ENCODE measurements around the gene GAS2L1. TPM values are rescaled to one million over a fixed set of nuclear protein-coding genes. Genes with fewer than 3 reads are reported as not detected.

Gene GAS2L1
- total RNA-seq, result 11.0 and 12.3 TPM in 2 replicates

DNA sequence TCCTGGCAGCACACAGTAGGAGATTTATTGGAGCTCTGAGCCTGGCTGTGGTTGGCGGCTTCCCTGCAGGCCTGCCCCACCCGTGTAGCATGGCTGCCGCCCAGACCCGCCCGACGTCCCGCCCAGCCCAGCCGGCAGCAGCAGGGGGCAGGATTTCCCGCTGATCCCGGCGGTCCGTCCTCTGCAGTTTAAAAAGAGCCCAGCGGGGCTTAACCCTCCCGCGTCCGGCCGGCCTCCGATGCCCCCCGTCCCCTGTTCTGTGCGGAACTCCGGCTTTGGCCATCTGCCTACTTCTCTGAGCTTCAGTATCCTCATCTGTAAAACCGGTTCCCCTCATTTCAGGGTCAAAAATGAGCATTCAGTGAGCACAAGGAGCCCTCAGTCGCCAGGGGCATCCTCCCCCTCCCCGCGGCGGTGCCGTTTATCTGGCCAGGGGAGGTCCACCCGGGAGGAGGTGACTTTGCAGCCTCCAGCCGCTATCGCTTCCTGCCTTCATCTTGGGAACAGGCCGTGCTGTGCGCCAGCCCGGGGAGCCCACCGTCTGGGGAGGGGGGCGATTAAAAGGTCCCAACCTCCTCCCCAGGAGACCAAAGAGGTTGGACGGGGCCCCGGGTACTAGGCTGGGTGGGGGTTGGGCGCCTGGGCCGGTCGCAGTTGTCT lies at the start of gene GAS2L1:
Gene GAS2L1, plus strand, starts transcription at position 476 of the 660 bp plus-strand sequence. CDS start 1,456 bp downstream, outside the sequence.

DNA sequence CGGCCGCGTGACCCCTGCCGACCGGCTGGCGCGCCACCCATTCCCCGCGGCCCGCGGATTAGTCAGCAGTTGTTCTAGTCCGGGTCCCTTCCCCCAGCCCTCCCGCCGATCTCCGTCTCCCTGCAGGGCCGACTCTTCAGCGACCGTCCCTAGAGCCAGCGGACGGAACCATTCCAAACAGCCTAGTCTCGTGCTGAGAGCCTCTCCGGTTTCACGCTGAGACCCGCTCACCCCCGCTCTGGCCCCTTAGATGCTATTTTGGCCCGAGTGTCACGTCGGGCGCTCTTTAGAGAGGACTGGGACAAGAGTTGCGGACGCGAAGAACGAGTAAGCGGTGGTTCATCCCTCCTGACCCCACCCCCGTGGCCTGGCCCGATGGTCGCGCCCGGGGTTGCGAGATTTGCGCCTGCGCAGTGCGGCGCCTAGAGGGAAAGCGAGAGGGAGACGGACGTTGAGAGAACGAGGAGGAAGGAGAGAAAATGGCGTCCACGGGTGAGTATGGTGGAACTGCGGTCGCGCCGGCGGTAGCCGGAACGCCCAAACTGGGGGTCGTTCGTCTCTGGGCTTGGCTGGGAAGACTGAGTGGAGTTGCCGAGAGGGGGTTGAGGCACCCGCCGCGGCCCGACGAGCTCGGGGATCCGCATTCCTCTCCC lies 38.5 kb upstream of the GAS2L1 start, which contains the start of the genes EWSR1 and RHBDD3:
Gene EWSR1, plus strand, starts transcription at position 411 of the 653 bp plus-strand sequence. Its CDS starts 69 bp downstream, at position 480.
Gene RHBDD3, minus strand, starts transcription at position 124 of the 653 bp plus-strand sequence. CDS start 2,355 bp downstream, outside the sequence.

DNA sequence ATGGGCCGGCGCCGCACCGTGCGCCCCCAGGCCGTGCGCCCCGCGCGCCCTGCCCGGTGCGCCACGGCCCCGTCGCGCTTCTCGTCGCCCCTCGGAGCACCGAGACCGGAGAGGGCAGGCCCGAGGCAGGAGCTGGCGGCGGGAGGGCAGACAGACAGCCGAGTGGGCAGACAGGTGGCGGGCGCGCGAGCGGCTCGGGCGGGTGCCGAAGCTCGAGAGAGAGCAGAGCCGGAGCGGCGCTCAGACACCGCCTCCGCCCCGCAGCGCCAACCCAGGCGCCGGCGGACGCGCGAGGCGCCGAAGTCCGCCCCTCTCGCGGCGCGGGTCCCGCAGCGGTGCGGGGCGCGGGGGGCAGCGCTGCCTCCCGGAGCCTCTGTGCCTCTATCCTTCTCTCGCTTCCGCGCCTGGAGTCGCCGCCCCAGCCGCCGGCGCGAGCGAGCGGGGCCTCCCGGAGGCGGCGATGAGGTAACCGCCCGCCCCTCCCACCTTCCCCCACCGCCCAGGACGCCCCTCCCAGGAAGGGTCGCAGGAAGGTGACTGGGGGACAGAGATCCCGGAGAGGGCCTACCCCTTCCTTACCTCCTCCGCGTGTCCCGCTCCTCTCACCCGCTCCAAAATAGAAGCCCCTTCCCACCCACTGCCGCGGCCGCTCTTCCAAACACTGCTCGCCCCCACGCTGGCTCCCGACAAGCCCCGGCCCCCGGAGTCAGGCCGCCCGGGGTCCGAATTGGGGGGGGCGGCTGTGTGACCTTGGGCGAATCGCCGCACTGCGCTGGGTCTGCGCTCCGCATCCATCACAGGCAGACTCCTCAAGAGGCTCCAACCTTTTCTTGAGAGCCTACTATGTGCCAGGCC lies 9.1 kb downstream of the GAS2L1 start, which contains the start of gene RASL10A:
Gene RASL10A, minus strand, starts transcription at position 412 of the 855 bp plus-strand sequence. CDS start 451 bp downstream, outside the sequence.

Small RNAs within 50 kb of the gene (small RNA-seq; reads per million reads assigned to genes)
- gene MIR3653, result not detected

Other genes starting within 250 kb of the GAS2L1 start
- gene C22orf31, start 244.8 kb upstream of the GAS2L1 start, total RNA-seq, result not detected in 2 replicates
- 4.7 and 5.9 TPM in 2 replicates for gene KREMEN1, start 233.6 kb upstream of the GAS2L1 start, total RNA-seq
- under 0.01 TPM in 1 of 2 replicates, not detected in the other for gene EMID1, start 100.8 kb upstream of the GAS2L1 start, total RNA-seq
- gene RHBDD3, start 38.7 kb upstream of the GAS2L1 start, total RNA-seq, result 17.3 and 19.4 TPM in 2 replicates
- 168 and 217 TPM in 2 replicates for gene EWSR1, start 38.4 kb upstream of the GAS2L1 start, total RNA-seq
- gene RASL10A, start 9.0 kb downstream of the GAS2L1 start, total RNA-seq, result not detected in 2 replicates
- gene AP1B1, start 81.9 kb downstream of the GAS2L1 start, total RNA-seq, result 48.5 and 68.8 TPM in 2 replicates
- not detected in 2 replicates for gene RFPL1, start 131.9 kb downstream of the GAS2L1 start, total RNA-seq
- 0.37 and 0.78 TPM in 2 replicates for gene NEFH, start 173.6 kb downstream of the GAS2L1 start, total RNA-seq
- gene THOC5, start 247.1 kb downstream of the GAS2L1 start, total RNA-seq, result 40.1 and 54.9 TPM in 2 replicates

Data from subcutaneous preadipocyte (primary cell).